Pancreas (tissue), 10 donors: ENCODE results near the gene MEAF6. TPM values are rescaled to one million over a fixed set of nuclear protein-coding genes. Genes with fewer than 3 reads are reported as not detected.
"Not testable (repeated sequence)": the region's sequence is repeated elsewhere in the genome, so short reads cannot be mapped to it uniquely, and the experiment has no call there.

Experiments
- ATAC-seq, 4 donors: fragments of 200-7000 bp; cut with Tn5 transposase; one replicate each; pipeline versions ENCODE4 v1.8.0 to v1.9.1; 2020; ENCODE audit warnings: mild to moderate bottlenecking in 4 of 4, moderate library complexity in 4 of 4
- DNase-seq, 6 donors: peaks; one replicate each; pipeline ENCODE4 v3.0.0-alpha.2; 2020
- FAIRE-seq: peaks from 2 replicates; lab custom pipeline; 2012; peaks lifted over from hg19 to GRCh38; lab: Jason Lieb, UNC
- H3K27ac ChIP-seq, 4 donors: fragments of 200-600 bp; sonication (generic); 1 replicate in 3 of 4; 2 replicates in 1 of 4; pipeline versions ENCODE4 v1.5.0 to v1.8.0; 2020
- H3K27me3 ChIP-seq, 4 donors: fragments of 200-600 bp; one replicate each; pipeline ENCODE4 v1.8.0; 2021
- H3K36me3 ChIP-seq, 3 donors: fragments of 200-600 bp; sonication (generic) in 1 of 3; one replicate each; pipeline versions ENCODE4 v1.5.0 to v1.8.0; 2020 to 2021
- H3K4me1 ChIP-seq, 3 donors: fragments of 200-600 bp; one replicate each; pipeline ENCODE4 v1.8.0; 2021
- H3K4me3 ChIP-seq, 4 donors: fragments of 200-600 bp; sonication (generic) in 2 of 4; one replicate each; pipeline versions ENCODE4 v1.5.0 to v1.8.0; 2020 to 2021
- H3K9me3 ChIP-seq, 4 donors: fragments of 200-600 bp; one replicate each; pipeline ENCODE4 v1.8.0; 2021
- CTCF ChIP-seq, 4 donors: fragments of 200-600 bp; sonication (generic) in 3 of 4; IDR thresholded peaks; one replicate each; pipeline versions ENCODE4 v1.5.0 to v1.8.0; 2021; ENCODE audit warnings: antibody characterized with exemption in 4 of 4
- WGBS, 2 donors: extraction: QIAGEN DNeasy Blood & Tissue Kit; methylation state at CpG; one replicate each; pipeline ENCODE4 v1.1.7; 2013; 5-methylcytosine and 5-hydroxymethylcytosine counted together
- intact Hi-C, 3 donors: fragments of 100-400 bp; cut with DNase I; formaldehyde crosslinking; loops; one replicate each; pipeline versions ENCODE4 v1.11.1 to v1.14.2; 2022
- polyA plus RNA-seq, 2 donors: library from polyadenylated mRNA; stranded (reverse); fragments of 200-250 nt; gene quantifications; one replicate each; pipeline ENCODE4 v1.2.3, GENCODE V29; 2013
- total RNA-seq, 6 donors: library from RNA; stranded (reverse); fragmentation: NEBNext Ultra II Directional in 4 of 6; extraction: Animal tissue kit (Norgen Biotek cat#: 25700) in 4 of 6; gene quantifications; one replicate each; pipeline versions ENCODE4 v1.2.1 to v1.2.4, GENCODE V29; 2021 to 2023
- donor health status: healthy with polysubstance abuse.
- donor health status: DM: no; HTN: no; CAD: no; lungs with moderate emphysema.
- donor health status: DM: no; HTN: no; CAD: no.
- donor health status: control.
- donor health status: control.
- donor health status: Bipolar disorder and iron deficiency.
- donor health status: DM: yes; HTN: yes; CAD: no.
- donor health status: DM: no; HTN: no; CAD: no.
- donor health status: DM: no; HTN: no; CAD: no.
- donor health status: DM: yes; HTN: yes; CAD: no.

The MEAF6 gene
- total and polyA plus RNA-seq, 8 donors: 26.1 to 59.8 (median 28.3) TPM

GRCh38 chr1:37545019-37545418 lies 30.5 kb upstream of the MEAF6 start:
- ATAC-seq (no peak), FAIRE-seq (no peak), DNase-seq (no peak)
- H3K36me3 ChIP-seq: peaks cover 0 to 30% (median 0%) of the 10 kb centered on the region in 3 donors
- TF ChIP-seq CTCF (IDR thresholded peaks at IDR 0.05): no peak
- no peaks in the 10 kb centered on the region for H3K27me3 ChIP-seq
- 77 to 78% methylated on average over 5 of the region's 5 CpGs for WGBS, 2 donors
- no peaks in the 10 kb centered on the region for H3K4me1 ChIP-seq
- no peak overlapping the region for H3K4me3 ChIP-seq
- H3K9me3 ChIP-seq: no peaks in the 10 kb centered on the region
- H3K27ac ChIP-seq: no peak overlapping the region
- intact Hi-C loops: no loop called here

- TF ChIP-seq CTCF (IDR thresholded peaks at IDR 0.05): no peak
- DNase-seq (no peak), ATAC-seq (no peak), FAIRE-seq (no peak)
- peaks cover 0 to 35% (median 3%) of the 10 kb centered on the region in 3 donors for H3K36me3 ChIP-seq
- H3K27me3 ChIP-seq: no peaks in the 10 kb centered on the region
- 97% methylated on average over 21 of the region's 21 CpGs for WGBS, 2 donors
- H3K9me3 ChIP-seq: no peaks in the 10 kb centered on the region
- no peak overlapping the region for H3K4me3 ChIP-seq
- intact Hi-C loops: no loop called here
- no peaks in the 10 kb centered on the region for H3K4me1 ChIP-seq
- no peak overlapping the region for H3K27ac ChIP-seq
Measured at GRCh38 chr1:37544530-37544929, 30.0 kb upstream of the MEAF6 start.

GRCh38 chr1:37540036-37540785 lies 25.6 kb upstream of the MEAF6 start:
- intact Hi-C loops: no loop called here
- Histone ChIP-seq H3K4me3 (no peak overlapping the region), H3K4me1 (peaks cover 0 to 5% (median 0%) of the 10 kb centered on the region in 3 donors), H3K9me3 (no peaks in the 10 kb centered on the region), H3K27ac (no peak overlapping the region), H3K36me3 (peaks cover 0 to 31% (median 16%) of the 10 kb centered on the region in 3 donors), H3K27me3 (no peaks in the 10 kb centered on the region)
- no peak for TF ChIP-seq CTCF (IDR thresholded peaks at IDR 0.05)
- FAIRE-seq (no peak), ATAC-seq (no peak), DNase-seq (no peak)
- 94 to 96% methylated on average over 30 of the region's 30 CpGs for WGBS, 2 donors

GRCh38 chr1:37539154-37539553 lies 24.6 kb upstream of the MEAF6 start:
- intact Hi-C loops, H3K27ac ChIP-seq, H3K4me3 ChIP-seq, H3K4me1 ChIP-seq, FAIRE-seq, ATAC-seq, H3K9me3 ChIP-seq, H3K27me3 ChIP-seq, DNase-seq: not testable (repeated sequence)
- WGBS, 2 donors: 91 to 96% methylated on average over 10 of the region's 10 CpGs
- H3K36me3 ChIP-seq: peaks cover 0 to 31% (median 16%) of the 10 kb centered on the region in 3 donors

GRCh38 chr1:37537378-37537777 lies 22.8 kb upstream of the MEAF6 start:
- DNase-seq (no peak), FAIRE-seq (no peak), ATAC-seq (peak in 2 of 4 donors; percentile 8 to 29)
- no peak overlapping the region for H3K4me3 ChIP-seq
- H3K27me3 ChIP-seq: no peaks in the 10 kb centered on the region
- peaks cover 0 to 11% (median 0%) of the 10 kb centered on the region in 3 donors for H3K4me1 ChIP-seq
- intact Hi-C loops: no loop called here
- H3K36me3 ChIP-seq: peaks cover 0 to 27% (median 16%) of the 10 kb centered on the region in 3 donors
- WGBS, 2 donors: 54 to 57% methylated on average over 2 of the region's 2 CpGs
- peak overlapping the region in 1 of 4 donors; percentile 37 for H3K27ac ChIP-seq
- no peaks in the 10 kb centered on the region for H3K9me3 ChIP-seq
- TF ChIP-seq CTCF (IDR thresholded peaks at IDR 0.05): no peak
